Transverse colon (tissue), 4 donors: ENCODE measurements around the gene EEF1AKMT4. TPM values are rescaled to one million over a fixed set of nuclear protein-coding genes. Genes with fewer than 3 reads are reported as not detected.

Source experiments
- DNase-seq: peaks from one replicate; pipeline ENCODE4 v3.0.0-alpha.2; 2019
- H3K27ac ChIP-seq, 4 donors: fragments of 200-600 bp; sonication (generic); 2 replicates each; pipeline ENCODE4 v1.5.1; 2016 to 2018; ENCODE audit warnings: inconsistent platforms in 4 of 4
- H3K27me3 ChIP-seq: fragments of 200-600 bp; sonication (generic); 2 replicates; pipeline ENCODE4 v1.5.1; 2017; ENCODE audit warnings: inconsistent platforms
- H3K36me3 ChIP-seq, 4 donors: fragments of 200-600 bp; sonication (generic); 2 replicates each; pipeline ENCODE4 v1.5.1; 2017 to 2019; ENCODE audit warnings: inconsistent platforms in 4 of 4
- H3K4me1 ChIP-seq, 4 donors: fragments of 200-600 bp; sonication (generic); 2 replicates each; pipeline ENCODE4 v1.5.1; 2017 to 2020; ENCODE audit warnings: inconsistent platforms in 4 of 4
- H3K4me3 ChIP-seq, 4 donors: fragments of 200-600 bp; sonication (generic); 1 replicate in 1 of 4; 2 replicates in 3 of 4; pipeline versions ENCODE4 v1.5.1 to v1.6.1; 2017 to 2019; ENCODE audit warnings: inconsistent platforms in 4 of 4
- H3K9me3 ChIP-seq, 2 donors: fragments of 200-600 bp; sonication (generic); 2 replicates each; pipeline ENCODE4 v1.5.1; 2017 to 2019; ENCODE audit warnings: inconsistent platforms in 2 of 2
- CTCF ChIP-seq, 5 experiments: fragments of 200-600 bp in 3 of 5; fragments of 450-650 bp in 2 of 5; sonication (generic) in 3 of 5; IDR thresholded peaks; 1 replicate in 2 of 5; 2 replicates in 3 of 5; pipeline ENCODE4 v1.5.1; 2016 to 2017; ENCODE audit warnings: antibody characterized with exemption in 5 of 5, inconsistent platforms in 3 of 5, mild to moderate bottlenecking in 2 of 5, moderate library complexity in 1 of 5
- EP300 ChIP-seq: sonication (generic); formaldehyde crosslinking; IDR thresholded peaks from one replicate; pipeline ENCODE4 v1.6.1; 2017; ENCODE audit warnings: antibody characterized with exemption, low read depth
- POLR2A ChIP-seq: fragments of 450-650 bp; IDR thresholded peaks from one replicate; pipeline ENCODE4 v1.6.1; 2016; ENCODE audit warnings: antibody characterized with exemption, mild to moderate bottlenecking, moderate library complexity
- POLR2AphosphoS5 ChIP-seq, 3 donors: sonication (generic); formaldehyde crosslinking; IDR thresholded peaks; one replicate each; pipeline ENCODE4 v1.6.1; 2016; ENCODE audit warnings: antibody characterized with exemption in 3 of 3
- WGBS, 2 donors: methylation state at CpG; one replicate each; pipeline ENCODE4 v1.1.5; 2018; ENCODE audit warnings: low coverage in 1 of 2; 5-methylcytosine and 5-hydroxymethylcytosine counted together
- in situ Hi-C, 4 donors: fragments of 200-750 bp; cut with MboI; loops; one replicate each; pipeline versions ENCODE4 v1.15.0 to v1.15.1; 2017; ENCODE audit warnings: low sequenced_read_pairs in 3 of 4, low pct_ligation_motif_present in 1 of 4, low pct_unique_long_range_greater_than_20kb in 1 of 4
- intact Hi-C: fragments of 100-400 bp; cut with DNase I; formaldehyde crosslinking; loops from one replicate; pipeline ENCODE4 v1.15.1; 2023; ENCODE audit warnings: low total_unique reads
- total RNA-seq, 4 donors: library from RNA; depleted of rRNA; stranded (reverse); fragments of >200 nt; gene quantifications; one replicate each; pipeline ENCODE4 v1.1.0, GENCODE V29; 2016

Gene EEF1AKMT4
- total RNA-seq, 4 donors from 2014 or later, result 4.0 to 7.3 (median 5.9) TPM; not detected in 1

- in situ Hi-C loops (loop anchor here in 3 of 4 donors (25.0 kb wide), 2 partner anchors 102 to 352 kb away; partner anchors contain the start of genes PARL (in 3 of the 3) and EIF2B5 (in 1 of the 3)), intact Hi-C loops (loop anchor here (10.0 kb wide), 2 partner anchors 95 to 345 kb away; no protein-coding TSS in a partner anchor)
- no peaks in the 10 kb centered on the region for H3K9me3 ChIP-seq
- no peak overlapping the region for H3K27ac ChIP-seq
- no peak for DNase-seq
- H3K4me1 ChIP-seq, result peaks cover 0 to 5% (median 2%) of the 10 kb centered on the region in 4 donors
- peaks cover 0 to 15% (median 6%) of the 10 kb centered on the region in 4 donors for H3K36me3 ChIP-seq
- 82% methylated on average over 7 of the region's 7 CpGs; no CpG with 5 or more reads in 1 of the 2 donors for WGBS, 2 donors
- no peaks in the 10 kb centered on the region for H3K27me3 ChIP-seq
- H3K4me3 ChIP-seq, result no peak overlapping the region
- TF ChIP-seq POLR2AphosphoS5 (IDR thresholded peaks at IDR 0.05), result no peak
- TF ChIP-seq POLR2A, result no peak
- TF ChIP-seq EP300, result no peak
- TF ChIP-seq CTCF (IDR thresholded peaks at IDR 0.05), result no peak
Observed at GRCh38 chr3:184239708-184240107, 9.8 kb upstream of the EEF1AKMT4 start.

- 60 to 71% methylated on average over 1 to 4 of the region's 4 CpGs for WGBS, 2 donors
- intact Hi-C loops, result no loop called here
- TF ChIP-seq EP300, result no peak
- TF ChIP-seq POLR2AphosphoS5 (IDR thresholded peaks at IDR 0.05), result no peak
- no peak for TF ChIP-seq POLR2A
- TF ChIP-seq CTCF (IDR thresholded peaks at IDR 0.05), result no peak
- DNase-seq, result no peak
- Histone ChIP-seq H3K4me3 (no peak overlapping the region), H3K27ac (no peak overlapping the region), H3K27me3 (no peaks in the 10 kb centered on the region), H3K9me3 (no peaks in the 10 kb centered on the region), H3K4me1 (peaks cover 0 to 5% (median 2%) of the 10 kb centered on the region in 4 donors), H3K36me3 (peaks cover 0 to 18% (median 8%) of the 10 kb centered on the region in 4 donors)
- in situ Hi-C loops, result loop anchor here in 3 of 4 donors (25.0 kb wide), 2 partner anchors 103 to 353 kb away; partner anchors contain the start of genes PARL (in 3 of the 3) and EIF2B5 (in 1 of the 3)
Observed at GRCh38 chr3:184240384-184241140, 8.9 kb upstream of the EEF1AKMT4 start.

DNA sequence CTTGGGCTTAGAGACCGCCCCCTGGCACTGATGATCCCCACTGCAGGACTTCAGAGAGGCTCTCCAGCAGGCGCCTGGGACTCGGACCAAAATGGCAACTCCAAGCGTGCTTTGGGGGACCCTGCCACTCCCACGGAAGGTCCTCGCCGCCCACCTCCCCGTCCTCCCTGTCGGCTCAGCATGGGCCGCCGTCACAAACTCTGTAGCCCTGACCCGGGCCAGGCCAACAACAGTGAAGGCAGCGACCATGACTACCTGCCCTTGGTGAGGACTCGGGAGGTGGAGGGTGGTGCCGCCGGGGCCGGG lies 8.4 kb upstream of the EEF1AKMT4 start:
- Histone ChIP-seq H3K36me3 (peaks cover 0 to 18% (median 8%) of the 10 kb centered on the region in 4 donors), H3K4me3 (peak overlapping the region in 1 of 4 donors; percentile 32), H3K4me1 (peaks cover 0 to 5% (median 2%) of the 10 kb centered on the region in 4 donors), H3K27ac (peak overlapping the region in 1 of 4 donors; percentile 69), H3K9me3 (no peaks in the 10 kb centered on the region), H3K27me3 (no peaks in the 10 kb centered on the region)
- in situ Hi-C loops (loop anchor here in 3 of 4 donors (25.0 kb wide), 2 partner anchors 104 to 354 kb away; partner anchors contain the start of genes PARL (in 3 of the 3) and EIF2B5 (in 1 of the 3)), intact Hi-C loops (no loop called here)
- no peak for DNase-seq
- 51% methylated on average over 9 of the region's 17 CpGs; no CpG with 5 or more reads in 1 of the 2 donors for WGBS, 2 donors
- no peak for TF ChIP-seq CTCF (IDR thresholded peaks at IDR 0.05)
- TF ChIP-seq POLR2AphosphoS5 (IDR thresholded peaks at IDR 0.05), result peak in 1 of 3 donors; percentile 3
